ENCODE data around the gene STH.

- TF ChIP-seq CTCF (IDR thresholded peaks at IDR 0.05) (no peak), POLR2A (IDR thresholded peaks at IDR 0.05) (no peak), POLR2AphosphoS5 (IDR thresholded peaks at IDR 0.05) (no peak)
Measured at GRCh38 chr17:46046957-46047356, 47.9 kb downstream of the STH start.

Data from breast epithelium (tissue), 3 donors.